GM21390 (cell line): Measurements from ENCODE around the gene SCAMP1.

ENCODE experiments used
- ATAC-seq: cut with Tn5 transposase; IDR thresholded peaks from one replicate; pipeline ENCODE4 v1.9.1; 2021; ENCODE audit not compliant: unreplicated experiment

The SCAMP1 gene

DNA sequence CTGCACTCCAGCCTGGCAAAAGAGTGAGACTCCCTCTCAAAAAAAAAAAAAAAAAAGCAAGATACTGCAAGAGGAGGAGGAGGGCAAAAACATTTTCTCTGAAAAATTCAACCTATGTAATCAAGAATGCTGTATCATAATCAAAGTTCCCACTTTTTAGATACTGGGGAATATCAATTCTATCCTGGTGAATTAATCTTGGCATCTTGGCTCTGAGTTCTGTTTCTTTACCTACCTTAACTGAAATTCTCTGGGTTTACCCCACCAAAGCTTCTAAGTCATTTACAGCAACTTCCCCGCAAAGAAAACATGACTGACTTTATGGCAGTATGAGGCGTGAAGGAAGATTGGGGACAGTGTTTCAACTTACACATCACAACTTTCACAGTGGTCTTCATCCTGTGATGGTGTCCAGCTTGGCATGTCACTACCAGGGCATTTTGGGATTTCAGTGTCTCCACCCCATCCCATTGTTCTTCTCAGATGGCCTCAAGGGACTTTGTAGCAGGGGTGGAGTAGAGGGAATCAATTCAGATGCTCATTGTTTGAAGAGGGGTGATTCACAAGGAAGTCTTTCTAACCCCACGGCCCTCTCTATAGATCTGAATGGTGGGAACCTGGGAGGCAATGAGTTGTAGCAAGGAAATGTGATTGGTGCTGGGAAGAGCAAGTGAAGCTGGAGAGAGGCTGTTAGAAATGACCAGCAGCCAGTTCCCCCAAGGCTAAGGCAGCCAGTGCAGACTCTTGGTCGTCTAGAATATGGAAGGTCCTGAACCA lies 130.5 kb downstream of the SCAMP1 start:
- no peak for ATAC-seq

DNA sequence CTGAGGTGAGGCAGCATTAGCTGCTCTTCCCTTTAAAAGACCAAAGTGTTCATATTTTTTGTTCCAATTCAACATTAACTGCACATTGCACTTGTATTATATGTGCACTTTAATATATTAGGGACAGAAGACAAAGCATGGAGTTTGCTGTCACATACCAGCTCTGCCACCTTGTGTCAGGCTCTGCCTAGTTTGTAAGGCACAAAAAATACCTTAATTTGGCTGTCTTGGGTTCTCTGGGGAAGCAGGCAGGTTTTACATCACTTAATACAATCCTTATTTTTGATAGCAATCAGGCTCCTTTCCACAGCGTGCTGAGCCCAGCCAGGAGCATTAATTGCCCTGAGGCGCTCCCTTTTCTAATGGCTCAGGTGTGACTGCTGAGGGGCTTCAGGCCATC lies 131.8 kb downstream of the SCAMP1 start:
- no peak for ATAC-seq

- no peak for ATAC-seq
Observed at GRCh38 chr5:78492650-78493049, 132.2 kb downstream of the SCAMP1 start.

GRCh38 chr5:78495800-78496199 lies 135.4 kb downstream of the SCAMP1 start:
- ATAC-seq = no peak

DNA sequence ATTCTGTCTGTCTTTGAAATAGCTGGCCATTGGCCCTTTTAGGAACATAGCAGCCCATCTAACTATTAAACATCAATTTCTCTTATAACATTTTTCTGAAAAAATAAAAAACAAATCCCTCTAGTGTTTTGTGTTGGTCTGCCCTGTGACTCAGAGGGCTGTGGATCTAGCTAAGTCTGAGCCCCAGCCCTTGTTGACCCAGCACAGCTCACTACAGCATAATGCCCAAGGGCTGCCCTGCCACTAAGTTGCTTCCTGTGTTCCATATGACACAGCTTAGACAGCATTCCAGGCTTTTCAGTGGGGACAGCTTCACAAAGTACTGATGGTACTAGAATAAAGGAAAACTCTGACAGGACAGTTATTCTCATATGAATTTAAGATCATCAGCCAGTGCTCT lies 136.0 kb downstream of the SCAMP1 start:
- ATAC-seq = no peak

GRCh38 chr5:78497573-78498533 lies 137.4 kb downstream of the SCAMP1 start:
- peak; percentile 77 for ATAC-seq

DNA sequence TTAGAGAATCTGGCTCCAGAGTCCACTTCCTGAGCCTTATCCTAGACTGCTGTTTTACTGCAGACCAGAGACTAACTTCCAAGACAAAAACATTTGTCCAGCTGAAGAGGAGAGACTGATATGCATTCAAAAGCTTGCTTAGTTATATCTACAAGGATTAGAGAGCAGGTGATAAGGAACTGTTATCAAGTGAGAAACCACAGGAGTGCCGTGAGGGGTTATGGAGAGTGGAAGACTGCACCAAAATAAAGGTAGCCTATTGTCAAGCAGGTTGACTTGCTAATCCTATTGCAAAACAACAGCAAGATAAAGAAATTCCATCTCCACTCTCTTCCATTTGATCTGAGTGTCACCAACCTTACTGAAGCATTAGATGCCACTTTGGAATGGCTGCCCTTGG lies 139.1 kb downstream of the SCAMP1 start:
- no peak for ATAC-seq

GRCh38 chr5:78500028-78500427 lies 139.6 kb downstream of the SCAMP1 start:
- no peak for ATAC-seq

- no peak for ATAC-seq
Observed at GRCh38 chr5:78500871-78501270, 140.5 kb downstream of the SCAMP1 start.

- no peak for ATAC-seq
Observed at GRCh38 chr5:78501411-78502352, 141.3 kb downstream of the SCAMP1 start.

DNA sequence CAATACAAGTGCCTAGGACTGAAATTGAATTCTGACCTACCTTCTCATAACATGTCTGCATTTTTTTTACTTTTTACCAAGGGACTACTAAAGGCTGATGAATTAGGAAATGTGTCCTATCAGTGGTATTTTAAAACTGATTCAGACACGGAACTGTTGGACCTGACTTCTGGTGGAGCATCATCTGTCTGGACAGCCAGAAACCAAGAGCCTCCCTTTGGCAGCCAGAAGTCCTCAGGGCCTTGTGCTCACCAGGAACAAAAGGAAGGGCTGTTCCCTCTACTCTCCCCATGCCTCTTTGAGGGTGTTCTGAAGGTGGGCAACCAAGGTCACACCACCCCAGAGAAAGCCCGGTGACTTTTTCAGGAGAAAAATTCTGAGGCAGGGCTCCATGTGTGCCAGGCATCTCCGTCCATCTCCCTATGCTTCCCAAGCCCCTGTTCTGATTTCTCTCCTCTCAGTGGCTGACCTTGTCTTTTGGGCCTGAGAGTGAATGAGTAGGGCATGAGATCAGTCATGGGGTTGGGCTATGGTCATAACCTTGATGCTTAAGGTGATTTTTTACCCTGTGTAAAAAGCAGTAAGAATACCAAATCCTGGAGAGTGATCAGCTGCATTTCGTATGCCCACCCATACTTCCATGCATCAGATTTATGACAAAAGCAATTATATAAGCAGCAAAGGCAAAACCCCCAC lies 143.7 kb downstream of the SCAMP1 start:
- ATAC-seq = no peak

- no peak for ATAC-seq
Observed at GRCh38 chr5:78504704-78505677, 144.6 kb downstream of the SCAMP1 start.

- ATAC-seq = no peak
Observed at GRCh38 chr5:78505860-78506259, 145.4 kb downstream of the SCAMP1 start.

DNA sequence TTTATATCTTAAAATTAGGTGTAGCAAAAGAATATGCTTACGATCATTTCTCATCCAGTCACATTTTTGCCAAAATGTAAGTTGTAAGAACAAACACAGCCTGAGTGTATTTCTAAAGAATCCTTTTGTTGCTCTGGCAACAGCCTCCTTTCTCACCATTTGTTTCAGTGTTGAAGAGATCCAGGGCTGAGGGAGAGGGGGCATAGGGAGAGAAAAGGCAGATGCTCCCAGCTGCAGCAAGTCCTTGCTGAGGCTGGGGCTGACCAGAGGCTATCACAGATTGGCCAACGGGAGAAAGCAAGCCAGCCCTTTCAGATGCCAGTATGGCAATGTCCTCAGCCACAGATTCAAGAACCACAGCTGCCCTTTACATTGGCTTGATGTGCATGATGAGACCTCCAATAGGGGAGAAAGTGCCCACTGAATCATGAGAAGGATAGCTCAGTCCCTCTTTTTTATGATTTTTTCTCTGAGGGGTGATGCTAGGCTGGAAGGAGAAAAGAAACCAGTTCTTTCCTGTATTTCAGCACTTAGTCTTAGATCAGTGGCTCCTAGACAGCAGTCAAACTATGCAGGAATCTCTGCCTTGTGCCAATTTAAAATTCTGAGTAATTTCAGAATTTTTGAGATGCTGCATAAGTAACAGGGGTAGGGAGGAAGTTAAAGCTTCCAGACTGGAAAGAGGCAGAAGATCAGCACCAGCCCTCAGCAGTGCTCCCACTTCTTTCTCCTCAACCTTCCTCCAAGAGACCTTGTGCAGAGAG lies 146.0 kb downstream of the SCAMP1 start:
- no peak for ATAC-seq

DNA sequence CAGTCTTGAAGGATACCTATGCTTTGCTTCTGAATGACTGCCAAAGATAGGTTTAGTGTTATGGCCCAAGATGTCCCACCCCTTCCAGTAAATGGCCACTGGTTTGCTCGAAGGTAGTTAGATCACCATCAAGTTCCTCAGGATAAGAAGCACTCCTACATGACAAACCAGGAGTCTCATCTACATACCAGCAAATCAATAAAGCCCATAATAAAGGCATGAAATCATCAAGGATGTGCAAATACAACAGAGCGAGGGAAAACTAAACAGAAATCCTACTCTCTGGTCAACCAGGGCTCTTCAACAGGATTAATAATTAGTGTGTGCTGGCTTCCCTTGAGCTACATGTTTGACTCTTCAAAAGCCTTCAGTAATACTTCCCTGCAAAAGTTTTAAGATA lies 147.1 kb downstream of the SCAMP1 start:
- no peak for ATAC-seq

DNA sequence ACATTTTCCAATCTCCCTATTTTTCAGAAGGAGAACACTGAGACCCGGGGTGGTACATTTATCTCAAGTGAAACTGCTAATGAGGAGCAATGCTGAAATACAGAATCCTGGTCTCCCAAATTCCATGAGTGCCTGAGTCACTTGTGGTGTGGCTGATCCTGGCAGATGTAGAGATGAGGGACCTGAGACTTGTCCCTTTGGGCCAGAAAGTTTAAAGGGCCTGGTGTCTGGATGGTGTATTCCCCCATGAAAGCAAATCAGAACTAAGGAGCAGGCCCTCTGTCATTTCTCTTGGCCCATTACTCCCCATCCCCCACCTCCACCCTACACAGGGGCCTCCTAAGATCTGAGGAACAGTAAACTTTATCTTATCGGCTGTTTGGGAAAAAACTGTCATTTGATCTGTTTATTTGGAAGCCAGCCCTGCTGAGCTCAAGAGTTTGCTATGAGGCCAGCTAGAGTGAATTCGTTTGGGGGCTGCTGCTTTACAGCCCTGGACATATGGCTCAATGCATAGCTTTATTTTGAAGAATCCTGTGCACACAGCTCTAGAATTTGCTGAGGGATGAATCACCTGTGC lies 147.9 kb downstream of the SCAMP1 start:
- ATAC-seq = no peak

DNA sequence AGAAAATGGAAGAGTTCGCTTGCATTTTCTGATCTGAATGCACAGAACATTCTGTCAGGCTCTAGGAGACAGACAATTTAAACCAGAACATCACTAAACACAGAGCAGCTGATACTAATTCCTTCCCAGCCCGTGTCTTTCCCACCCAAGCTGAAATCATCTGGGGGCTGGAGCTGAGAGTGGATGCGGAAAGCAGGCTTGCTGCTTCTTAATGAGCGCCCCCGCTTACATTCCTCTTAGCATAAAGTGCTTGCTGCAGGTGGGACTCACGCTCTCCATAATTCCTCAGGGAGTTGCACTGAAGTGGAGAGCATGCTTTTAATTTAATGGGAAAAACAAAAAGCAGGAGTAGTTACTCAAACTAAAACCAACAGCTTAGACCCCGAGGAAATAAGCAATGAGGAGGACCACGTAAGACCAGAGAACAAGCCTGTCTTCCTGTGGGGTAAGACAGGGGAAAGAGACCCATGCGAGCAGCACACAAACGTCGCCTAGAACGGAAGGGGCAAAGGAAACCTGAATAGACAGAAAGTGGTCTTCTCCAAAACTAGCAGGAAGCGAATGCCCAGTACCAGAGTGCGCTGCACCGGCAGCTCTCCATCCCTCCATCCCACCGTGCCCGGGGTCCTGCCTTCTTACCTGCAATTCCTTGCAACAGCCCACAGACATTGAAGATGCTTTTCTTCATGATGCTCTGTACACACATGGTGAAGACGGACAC lies 148.9 kb downstream of the SCAMP1 start:
- ATAC-seq = no peak
